Stomach smooth muscle (tissue), 2 donors: ENCODE measurements around the gene CENPM.
A peak's percentile ranks its signal among the peaks of the same experiment; 100 is the strongest.

Source experiments
- H3K27ac ChIP-seq: one replicate; pipeline ENCODE4 v1.7.0; 2013; ENCODE audit warnings: mild to moderate bottlenecking, low read length, inconsistent platforms
- H3K27me3 ChIP-seq, 2 donors: one replicate each; pipeline ENCODE4 v1.7.0; 2013; ENCODE audit warnings: low read length in 2 of 2; ENCODE audit not compliant: insufficient read depth in 2 of 2, control insufficient read depth in 1 of 2
- H3K36me3 ChIP-seq, 2 donors: one replicate each; pipeline ENCODE4 v1.7.0; 2013; ENCODE audit warnings: low read length in 2 of 2; ENCODE audit not compliant: control insufficient read depth in 2 of 2, insufficient read depth in 2 of 2
- H3K4me1 ChIP-seq: one replicate; pipeline ENCODE4 v1.7.0; 2013; ENCODE audit warnings: low read length; ENCODE audit not compliant: control insufficient read depth, insufficient read depth
- H3K4me3 ChIP-seq, 2 donors: one replicate each; pipeline ENCODE4 v1.7.0; 2013; ENCODE audit warnings: low read length in 2 of 2
- H3K9ac ChIP-seq, 2 donors: one replicate each; pipeline ENCODE4 v1.7.0; 2013; ENCODE audit warnings: low read length in 2 of 2, mild to moderate bottlenecking in 1 of 2
- H3K9me3 ChIP-seq, 2 donors: one replicate each; pipeline ENCODE4 v1.7.0; 2013; ENCODE audit warnings: low read length in 2 of 2; ENCODE audit not compliant: control insufficient read depth in 2 of 2
- donor health status: healthy.
- donor health status: Pancreatic carcinoma.

CENPM gene, protein sequence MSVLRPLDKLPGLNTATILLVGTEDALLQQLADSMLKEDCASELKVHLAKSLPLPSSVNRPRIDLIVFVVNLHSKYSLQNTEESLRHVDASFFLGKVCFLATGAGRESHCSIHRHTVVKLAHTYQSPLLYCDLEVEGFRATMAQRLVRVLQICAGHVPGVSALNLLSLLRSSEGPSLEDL

GRCh38 chr22:41946629-41947423, at the start of gene CENPM:
Gene CENPM (minus strand): TSS chr22:41947152. CDS start chr22:41947076, 76 bp downstream.
- Histone ChIP-seq H3K4me1 (peaks cover 14% of the 10 kb centered on the region), H3K27ac (no peak within 1 kb of the TSS), H3K9me3 (no peaks in the 10 kb centered on the region), H3K27me3 (peaks cover 0 to 4% of the 10 kb centered on the region in 2 donors), H3K4me3 (peak within 1 kb of the TSS; percentile 89), H3K9ac (peak within 1 kb of the TSS; percentile 47), H3K36me3 (no peaks in the 10 kb centered on the region)

DNA sequence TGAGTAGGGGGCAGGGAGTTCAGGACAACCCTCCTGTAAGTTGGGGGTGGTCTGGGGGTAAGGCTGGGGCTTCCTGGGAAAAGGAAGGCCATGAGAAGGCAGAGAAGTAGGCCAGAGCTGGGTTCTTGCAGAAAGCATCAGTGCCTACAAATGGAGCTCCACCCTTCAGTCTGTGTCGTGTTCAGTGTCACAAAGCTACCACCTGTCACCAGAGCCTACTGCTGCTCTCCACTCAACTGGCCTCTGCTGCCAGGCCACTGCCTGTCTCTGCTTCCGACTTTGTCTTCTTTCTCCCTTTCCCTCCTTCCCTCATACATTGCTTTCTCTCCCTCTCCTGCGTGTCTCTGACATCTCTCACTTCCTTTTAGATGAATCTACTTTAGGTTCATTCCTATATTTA, 48.3 kb upstream of the CENPM start:
- Histone ChIP-seq H3K4me1 (no peaks in the 10 kb centered on the region), H3K9me3 (no peaks in the 10 kb centered on the region), H3K27ac (no peak overlapping the region), H3K4me3 (no peak overlapping the region), H3K27me3 (peaks cover 3 to 4% of the 10 kb centered on the region in 2 donors), H3K9ac (no peak overlapping the region), H3K36me3 (no peaks in the 10 kb centered on the region)

DNA sequence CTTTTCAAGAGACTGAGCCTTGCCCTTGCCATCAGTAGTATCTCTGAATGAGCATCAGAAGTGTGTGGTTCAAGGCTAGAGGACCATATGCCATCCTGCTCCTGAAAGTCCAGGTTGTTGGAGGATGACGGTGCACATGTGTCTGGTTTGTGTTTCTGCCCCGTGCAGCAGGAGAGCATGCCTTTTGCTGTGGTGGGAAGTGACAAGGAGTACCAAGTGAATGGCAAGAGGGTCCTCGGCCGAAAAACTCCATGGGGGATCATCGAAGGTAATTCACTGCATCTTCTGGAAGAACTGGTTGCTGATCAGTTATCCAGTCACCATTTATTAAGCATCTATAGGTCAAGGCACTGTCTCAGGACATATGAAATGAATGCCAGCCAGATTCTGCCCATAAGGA, 45.5 kb upstream of the CENPM start:
- H3K36me3 ChIP-seq = no peaks in the 10 kb centered on the region
- H3K4me1 ChIP-seq = no peaks in the 10 kb centered on the region
- no peak overlapping the region for H3K9ac ChIP-seq
- no peaks in the 10 kb centered on the region for H3K9me3 ChIP-seq
- H3K4me3 ChIP-seq = no peak overlapping the region
- H3K27me3 ChIP-seq = no peaks in the 10 kb centered on the region
- no peak overlapping the region for H3K27ac ChIP-seq

GRCh38 chr22:41991111-41991510, 44.2 kb upstream of the CENPM start:
- H3K4me3 ChIP-seq = no peak overlapping the region
- H3K9me3 ChIP-seq = no peaks in the 10 kb centered on the region
- no peak overlapping the region for H3K27ac ChIP-seq
- H3K4me1 ChIP-seq = no peaks in the 10 kb centered on the region
- no peaks in the 10 kb centered on the region for H3K36me3 ChIP-seq
- no peaks in the 10 kb centered on the region for H3K27me3 ChIP-seq
- no peak overlapping the region for H3K9ac ChIP-seq

GRCh38 chr22:41989246-41989645, 42.3 kb upstream of the CENPM start:
- H3K9me3 ChIP-seq = no peaks in the 10 kb centered on the region
- no peaks in the 10 kb centered on the region for H3K27me3 ChIP-seq
- no peak overlapping the region for H3K4me3 ChIP-seq
- H3K27ac ChIP-seq = no peak overlapping the region
- H3K36me3 ChIP-seq = no peaks in the 10 kb centered on the region
- H3K4me1 ChIP-seq = no peaks in the 10 kb centered on the region
- H3K9ac ChIP-seq = no peak overlapping the region

DNA sequence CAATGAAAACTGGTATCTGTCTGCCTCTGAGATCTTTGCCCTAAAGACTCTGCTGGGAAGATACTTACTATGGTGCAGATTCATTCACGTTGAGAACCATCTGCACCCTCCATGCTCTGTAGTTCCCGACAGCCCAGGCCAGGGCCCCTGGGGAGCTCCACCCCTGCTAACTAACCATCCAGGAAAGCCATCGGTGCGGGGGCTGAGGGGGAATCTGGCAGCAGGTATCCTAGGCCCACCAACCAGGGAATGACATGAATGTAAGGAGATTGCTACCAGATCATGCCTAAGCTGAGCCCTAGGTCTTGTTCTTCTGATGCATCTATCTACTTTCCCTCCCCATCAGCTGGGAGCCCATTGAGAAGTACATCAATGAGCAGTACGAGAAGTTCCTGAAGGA, 40.3 kb upstream of the CENPM start:
- no peak overlapping the region for H3K4me3 ChIP-seq
- H3K9me3 ChIP-seq = no peaks in the 10 kb centered on the region
- H3K9ac ChIP-seq = no peak overlapping the region
- H3K36me3 ChIP-seq = no peaks in the 10 kb centered on the region
- no peak overlapping the region for H3K27ac ChIP-seq
- no peaks in the 10 kb centered on the region for H3K4me1 ChIP-seq
- H3K27me3 ChIP-seq = no peaks in the 10 kb centered on the region

- no peak overlapping the region for H3K27ac ChIP-seq
- no peak overlapping the region for H3K9ac ChIP-seq
- no peaks in the 10 kb centered on the region for H3K9me3 ChIP-seq
- H3K36me3 ChIP-seq = no peaks in the 10 kb centered on the region
- H3K4me1 ChIP-seq = no peaks in the 10 kb centered on the region
- no peak overlapping the region for H3K4me3 ChIP-seq
- peaks cover 0 to 7% of the 10 kb centered on the region in 2 donors for H3K27me3 ChIP-seq
Observed at GRCh38 chr22:41983513-41984405, 36.8 kb upstream of the CENPM start.

DNA sequence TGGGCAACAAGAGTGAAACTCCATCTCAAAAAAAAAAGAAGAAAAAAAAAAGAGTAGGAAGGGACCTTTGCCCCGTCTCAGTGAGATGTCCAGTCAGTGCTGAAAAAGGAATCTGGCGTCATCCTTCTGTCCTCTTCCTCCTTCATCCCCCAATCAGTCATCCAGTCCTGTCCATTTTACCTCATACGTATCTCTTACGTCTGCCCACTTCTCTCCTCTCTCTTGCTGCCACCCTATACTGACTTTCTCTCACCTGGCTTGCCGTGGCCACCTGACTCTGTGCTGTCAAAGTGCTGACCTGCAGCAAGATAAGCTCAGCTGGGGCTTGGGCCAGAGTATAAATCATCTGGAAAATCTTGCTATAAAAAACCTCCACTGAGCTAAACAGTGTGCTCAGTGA, 35.9 kb upstream of the CENPM start:
- H3K27ac ChIP-seq = no peak overlapping the region
- no peak overlapping the region for H3K9ac ChIP-seq
- H3K27me3 ChIP-seq = peaks cover 2 to 10% of the 10 kb centered on the region in 2 donors
- H3K4me3 ChIP-seq = no peak overlapping the region
- H3K36me3 ChIP-seq = no peaks in the 10 kb centered on the region
- H3K9me3 ChIP-seq = no peaks in the 10 kb centered on the region
- H3K4me1 ChIP-seq = no peaks in the 10 kb centered on the region

DNA sequence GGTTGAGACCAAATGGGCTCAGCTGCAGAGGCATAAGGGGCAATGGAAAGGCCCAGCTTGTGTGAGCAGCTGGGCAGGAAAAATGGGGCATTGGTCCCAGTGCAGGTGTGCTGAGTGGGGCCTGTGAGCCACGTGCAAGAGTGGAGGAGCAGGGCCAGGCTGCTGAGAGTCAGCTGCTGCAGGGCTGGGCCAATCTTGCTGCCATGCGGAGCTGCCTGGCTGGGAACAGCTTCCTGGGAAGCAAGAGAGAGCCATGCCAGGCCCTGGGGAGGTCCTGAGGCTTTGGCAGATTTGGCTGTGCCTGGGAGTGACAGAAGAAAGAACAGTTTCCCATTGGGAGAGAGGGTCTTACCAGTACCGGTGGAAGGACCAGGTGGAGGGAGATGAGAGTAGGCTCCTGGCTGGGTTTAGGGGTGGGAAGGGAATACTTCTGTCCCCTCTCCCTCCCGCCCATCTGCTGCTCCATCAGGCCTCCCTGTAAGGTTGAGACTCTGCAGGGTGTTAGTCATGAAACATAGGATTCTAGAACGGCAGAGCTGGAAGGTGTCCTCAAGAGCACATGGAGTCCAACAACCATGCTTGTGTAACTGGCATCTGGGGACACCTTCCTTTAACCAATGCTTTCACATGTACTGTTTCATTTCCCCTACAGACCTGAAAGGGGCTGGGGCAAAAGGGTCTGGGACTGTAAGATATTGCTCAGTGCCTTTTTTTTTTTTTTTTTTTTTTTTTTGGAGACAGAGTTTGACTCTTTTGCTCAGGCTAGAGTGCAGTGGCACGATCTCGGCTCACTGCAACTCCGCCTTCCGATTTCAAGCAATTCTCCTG, 32.7 kb upstream of the CENPM start:
- no peak overlapping the region for H3K27ac ChIP-seq
- no peak overlapping the region for H3K4me3 ChIP-seq
- H3K36me3 ChIP-seq = no peaks in the 10 kb centered on the region
- H3K27me3 ChIP-seq = peaks cover 20 to 27% of the 10 kb centered on the region in 2 donors
- no peaks in the 10 kb centered on the region for H3K9me3 ChIP-seq
- peaks cover 5% of the 10 kb centered on the region for H3K4me1 ChIP-seq
- no peak overlapping the region for H3K9ac ChIP-seq

DNA sequence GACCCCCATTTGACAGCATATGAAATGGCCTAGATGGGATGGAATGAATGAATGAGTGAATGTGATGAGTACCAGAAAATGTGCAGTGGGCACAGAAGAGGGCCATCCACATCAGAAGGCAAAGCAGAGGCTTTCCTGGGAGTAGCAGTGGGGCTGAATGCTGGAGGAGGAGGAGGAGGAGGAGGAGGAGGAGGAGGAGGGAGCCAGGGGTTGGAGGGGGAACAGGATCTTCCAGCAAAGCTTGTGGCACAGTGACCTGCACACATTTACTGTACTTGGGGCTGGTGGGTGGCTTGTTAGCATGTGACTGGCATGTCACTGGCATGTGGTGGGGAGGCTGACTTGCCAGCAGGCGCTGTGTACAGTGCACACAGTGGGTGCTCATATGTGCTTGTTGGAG, 31.8 kb upstream of the CENPM start:
- Histone ChIP-seq H3K27ac (no peak overlapping the region), H3K4me3 (no peak overlapping the region), H3K36me3 (no peaks in the 10 kb centered on the region), H3K27me3 (peaks cover 22 to 27% of the 10 kb centered on the region in 2 donors), H3K9ac (no peak overlapping the region), H3K4me1 (peaks cover 5% of the 10 kb centered on the region), H3K9me3 (no peaks in the 10 kb centered on the region)
